Measurements from ENCODE around the gene LONRF2. TPM values are rescaled to one million over a fixed set of nuclear protein-coding genes. Genes with fewer than 3 reads are reported as not detected.

The LONRF2 gene
- total and polyA plus RNA-seq, 2 of the 13 experiments (the other 11 are each of a cell fraction or from before 2014, with no cell fraction given): not detected

- no peaks in the 10 kb centered on the region for H4K20me1 ChIP-seq (ENCODE audit: insufficient read depth, low read length)
- in situ Hi-C loops (cut with HindIII; ENCODE audit: extremely low pct_ligation_motif_present, low pct_unique_long_range_greater_than_20kb) (no loop called here), intact Hi-C loops (cut with micrococcal nuclease; ENCODE audit: unreplicated experiment) (no loop called here)
- no peaks in the 10 kb centered on the region for H3K36me3 ChIP-seq (replicated peaks in 1 of 2; ENCODE audit: control insufficient read depth in 1 of 2, insufficient read depth in 2 of 2, low read length in 2 of 2)
- no peak for ATAC-seq
- H3K27ac ChIP-seq (ENCODE audit: extremely low read length, insufficient read depth, low read length): no peak overlapping the region
- no peak overlapping the region for H2AFZ ChIP-seq (ENCODE audit: low read length)
- H3K4me1 ChIP-seq (ENCODE audit: insufficient read depth, low read length): no peaks in the 10 kb centered on the region
- POLR2A ChIA-PET: no interaction called here
- 1% methylated on average over 4 of the region's 4 CpGs for WGBS (ENCODE audit: low lambda C conversion rate)
- CTCF ChIA-PET (ENCODE audit: low intra/inter-chr PET ratio, low total read pairs): no interaction called here
- no peak overlapping the region for H3K9ac ChIP-seq (ENCODE audit: insufficient read depth, low read depth, low read length)
- no peaks in the 10 kb centered on the region for H3K79me2 ChIP-seq (ENCODE audit: insufficient read depth, low read length)
- no peak overlapping the region for H3K4me3 ChIP-seq (replicated peaks in 1 of 3; ENCODE audit: insufficient read depth in 1 of 3, low read depth in 2 of 3, low read length in 3 of 3)
- no peak for FAIRE-seq
- no peaks in the 10 kb centered on the region for H3K9me3 ChIP-seq (ENCODE audit: low read length)
- BruUV-seq (replicated peaks): no TSS peak
- H3K27me3 ChIP-seq (ENCODE audit: control insufficient read depth in 1 of 2, insufficient read depth in 2 of 2, low read length in 2 of 2): peaks cover 3 to 38% of the 10 kb centered on the region in 2 experiments; a peak in 4 of 5 replicates
- no peak for DNase-seq (ENCODE audit: low spot score)
- no peak overlapping the region for H3K4me2 ChIP-seq (ENCODE audit: low read depth, low read length)
- TF ChIP-seq ZBTB34 (CRISPR knock-in tag; IDR thresholded peaks at IDR 0.05): no peak
Observed at GRCh38 chr2:100276716-100277115, 45.6 kb downstream of the LONRF2 start.

- FAIRE-seq: no peak
- intact Hi-C loops (cut with micrococcal nuclease; ENCODE audit: unreplicated experiment) (no loop called here), in situ Hi-C loops (cut with HindIII; ENCODE audit: extremely low pct_ligation_motif_present, low pct_unique_long_range_greater_than_20kb) (no loop called here)
- no peak for DNase-seq (ENCODE audit: low spot score)
- H3K4me2 ChIP-seq (ENCODE audit: low read depth, low read length): no peak overlapping the region
- ATAC-seq: no peak
- ChIA-PET POLR2A (no interaction called here), CTCF (ENCODE audit: low intra/inter-chr PET ratio, low total read pairs) (no interaction called here)
- TF ChIP-seq RFX1 (IDR thresholded peaks at IDR 0.05): no peak
- TF ChIP-seq NCOA5 (CRISPR knock-in tag; IDR thresholded peaks at IDR 0.05): no peak
- no peak for TF ChIP-seq ZEB1 (IDR thresholded peaks at IDR 0.05; ENCODE audit: insufficient replicate concordance, low read depth)
- no peak for TF ChIP-seq ZBTB1 (CRISPR knock-in tag; IDR thresholded peaks at IDR 0.05; ENCODE audit: borderline replicate concordance)
- TF ChIP-seq ZNF260 (CRISPR knock-in tag; IDR thresholded peaks at IDR 0.05; ENCODE audit: borderline replicate concordance, low read depth): no peak
- no peak overlapping the region for H3K4me3 ChIP-seq (replicated peaks in 1 of 3; ENCODE audit: insufficient read depth in 1 of 3, low read depth in 2 of 3, low read length in 3 of 3)
- peaks cover 3 to 34% of the 10 kb centered on the region in 2 experiments; a peak in 4 of 5 replicates for H3K27me3 ChIP-seq (ENCODE audit: control insufficient read depth in 1 of 2, insufficient read depth in 2 of 2, low read length in 2 of 2)
- H4K20me1 ChIP-seq (ENCODE audit: insufficient read depth, low read length): no peaks in the 10 kb centered on the region
- H3K4me1 ChIP-seq (ENCODE audit: insufficient read depth, low read length): peaks cover under 1% of the 10 kb centered on the region; the same call in 1 of the 2 replicates
- no peaks in the 10 kb centered on the region for H3K79me2 ChIP-seq (ENCODE audit: insufficient read depth, low read length)
- no peak overlapping the region for H3K27ac ChIP-seq (ENCODE audit: extremely low read length, insufficient read depth, low read length)
- no peaks in the 10 kb centered on the region for H3K9me3 ChIP-seq (ENCODE audit: low read length)
- BruUV-seq (replicated peaks): no TSS peak
- no peak overlapping the region for H3K9ac ChIP-seq (ENCODE audit: insufficient read depth, low read depth, low read length)
- H3K36me3 ChIP-seq (replicated peaks in 1 of 2; ENCODE audit: control insufficient read depth in 1 of 2, insufficient read depth in 2 of 2, low read length in 2 of 2): no peaks in the 10 kb centered on the region
- WGBS (ENCODE audit: low lambda C conversion rate): 23% methylated on average over 5 of the region's 10 CpGs
- H2AFZ ChIP-seq (ENCODE audit: low read length): no peak overlapping the region
Observed at GRCh38 chr2:100275200-100275589, 47.1 kb downstream of the LONRF2 start.
